HG03103 (cell line): ENCODE results near the gene CCDC185.

Source experiments
- ATAC-seq: cut with Tn5 transposase; IDR thresholded peaks from one replicate; pipeline ENCODE4 v1.9.1; 2021; ENCODE audit warnings: low read depth; ENCODE audit not compliant: unreplicated experiment

Gene CCDC185

DNA sequence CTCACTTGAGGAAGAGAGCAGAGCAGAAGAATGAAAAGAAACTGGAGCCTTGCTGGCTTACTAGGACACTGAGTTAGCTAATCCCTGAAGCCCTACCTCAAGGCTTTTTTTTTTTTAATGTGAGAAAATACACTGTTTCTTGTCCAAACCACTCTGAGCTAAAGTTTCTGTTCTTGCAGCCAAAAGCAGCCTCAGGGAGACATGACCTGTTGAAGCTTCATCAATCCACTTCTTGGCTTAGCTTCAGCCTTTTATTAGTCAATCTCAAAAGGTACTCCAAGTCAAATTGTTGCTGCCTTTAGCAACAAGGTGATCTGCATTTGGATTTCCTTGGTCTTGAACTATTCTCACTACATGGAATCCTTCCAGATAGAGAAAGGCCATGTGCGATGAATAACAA, 33.7 kb downstream of the CCDC185 start:
- no peak for ATAC-seq

DNA sequence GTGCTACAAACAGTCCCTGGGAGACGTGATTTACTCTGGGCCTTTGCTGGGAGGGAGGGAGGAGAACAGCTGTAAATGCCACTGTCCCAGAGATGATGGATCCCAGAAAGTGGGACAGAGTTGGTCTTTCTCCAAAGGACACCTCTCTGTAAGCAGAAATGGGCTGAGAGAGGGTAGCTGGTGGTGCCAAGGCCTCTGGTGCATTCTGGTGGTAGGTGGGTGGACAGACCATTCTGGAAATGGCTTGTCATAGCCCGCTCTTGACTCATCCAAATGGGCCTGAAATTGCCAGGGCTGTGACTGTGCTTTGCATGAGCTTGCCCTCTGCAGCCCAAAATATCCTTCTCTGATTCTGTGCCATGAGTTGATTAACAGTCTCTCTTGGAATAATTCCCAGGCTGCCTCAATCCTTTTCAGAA, 36.1 kb downstream of the CCDC185 start:
- ATAC-seq: no peak

DNA sequence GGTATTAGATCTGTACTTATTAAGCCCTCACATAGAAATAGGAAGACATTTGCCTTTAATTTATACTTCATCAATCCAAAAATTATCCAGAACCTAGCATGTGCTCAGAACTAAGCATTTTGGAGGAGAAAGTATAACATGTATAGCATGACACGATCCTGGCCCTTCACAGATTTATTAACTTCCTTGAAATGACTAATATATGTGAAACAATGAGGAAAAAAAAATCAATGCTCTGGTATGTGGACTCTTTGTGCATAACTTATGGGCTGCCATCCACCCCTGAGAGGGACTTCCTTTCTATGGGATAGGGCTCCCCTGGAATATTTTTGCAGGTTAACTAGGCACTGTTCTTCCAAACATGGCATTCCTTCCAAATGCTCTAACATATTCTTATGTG, 36.6 kb downstream of the CCDC185 start:
- no peak for ATAC-seq

DNA sequence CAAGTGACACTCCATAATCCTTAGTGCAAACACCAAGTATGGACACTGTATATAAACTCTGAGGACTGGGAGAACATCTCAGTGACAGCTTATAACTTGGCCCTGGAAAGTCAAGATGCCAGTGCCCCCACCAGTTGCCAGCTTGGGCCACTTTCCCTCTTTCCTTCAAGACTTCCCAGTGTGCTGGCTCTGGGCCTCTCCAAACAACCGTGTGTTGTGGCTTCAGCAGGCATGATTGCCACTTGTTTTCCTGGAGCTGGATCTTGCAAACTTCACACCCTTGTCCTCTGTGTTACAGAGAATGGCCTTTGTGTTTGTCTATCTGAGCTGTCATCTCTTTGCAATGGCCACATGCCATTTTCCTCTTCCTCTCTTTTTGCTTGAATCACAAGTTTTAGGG, 37.0 kb downstream of the CCDC185 start:
- ATAC-seq: no peak

DNA sequence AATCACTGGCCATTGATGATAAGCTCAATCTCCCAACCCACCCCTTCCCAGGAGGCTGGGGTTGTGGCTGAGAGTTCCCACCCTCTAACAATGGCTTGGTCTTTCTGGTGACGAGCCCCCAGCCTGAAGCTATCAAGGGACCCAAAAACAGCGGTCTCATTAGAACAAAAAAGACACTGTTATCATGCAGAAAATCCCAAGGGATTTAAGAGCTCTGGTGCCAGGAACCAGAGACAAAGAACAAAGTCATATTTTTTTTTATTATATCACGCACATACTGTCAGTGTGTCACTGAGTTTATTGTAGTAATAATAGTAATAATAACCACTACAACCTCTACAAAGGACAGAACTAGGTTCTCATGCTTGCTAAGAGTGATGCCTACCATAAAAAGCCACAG, 43.9 kb downstream of the CCDC185 start:
- no peak for ATAC-seq

DNA sequence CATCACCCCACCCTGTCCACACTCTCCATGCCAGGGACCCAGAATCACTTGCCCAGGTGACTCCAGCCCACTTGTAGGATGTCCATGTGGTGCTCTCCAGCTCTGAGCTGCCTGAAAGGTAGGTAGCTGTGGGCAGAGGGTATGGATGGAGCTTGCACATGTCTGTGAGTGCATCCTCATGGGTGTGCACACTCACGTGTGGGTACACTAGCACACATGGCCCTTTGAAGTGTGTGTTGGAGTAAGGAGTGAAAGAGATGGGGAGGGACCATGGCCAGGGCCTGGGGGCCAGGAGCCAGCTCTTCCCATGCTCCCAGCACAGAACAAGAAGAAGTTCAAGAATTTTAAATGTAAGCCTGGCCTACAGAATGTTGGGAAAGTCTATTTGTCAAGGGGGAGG, 50.2 kb downstream of the CCDC185 start:
- no peak for ATAC-seq

DNA sequence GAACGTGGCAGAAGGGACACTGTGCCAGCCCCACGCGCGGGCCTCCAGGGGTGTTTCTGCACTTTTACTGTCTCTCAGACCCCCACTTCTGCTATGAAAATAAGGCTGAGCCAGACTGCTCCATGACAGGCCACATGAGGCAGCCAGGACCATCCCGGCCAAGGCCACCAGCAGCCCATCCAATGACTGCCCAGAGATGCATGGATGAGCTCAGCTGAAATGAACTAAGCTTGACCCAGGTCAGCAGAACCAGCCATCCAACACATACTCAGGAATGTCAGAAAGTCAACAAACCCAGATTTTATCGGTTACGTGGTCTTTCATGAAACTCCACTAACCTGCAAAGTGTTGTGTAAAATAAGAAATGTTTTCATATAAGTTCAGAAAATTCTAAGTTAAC, 51.2 kb downstream of the CCDC185 start:
- no peak for ATAC-seq
